GM23338 (cell line): ENCODE measurements around the gene HPDL. TPM values are rescaled to one million over a fixed set of nuclear protein-coding genes. Genes with fewer than 3 reads are reported as not detected.

Experiments used
- ATAC-seq: fragments of 200-7000 bp; cut with Tn5 transposase; 3 replicates; pipeline ENCODE4 v1.9.1; 2020
- DNase-seq: peaks from one replicate; pipeline ENCODE4 v3.0.0-alpha.2; 2015; ENCODE audit warnings: low spot score
- H2AFZ ChIP-seq: fragments of 200-600 bp; sonication (generic); 2 replicates; pipeline ENCODE4 v1.8.0; 2016; ENCODE audit warnings: antibody characterized with exemption, mild to moderate bottlenecking, moderate library complexity
- H3F3A ChIP-seq: fragments of 200-600 bp; sonication (generic); replicated peaks from 2 replicates; pipeline ENCODE4 v1.8.0; 2017; ENCODE audit warnings: antibody characterized with exemption, mixed run types, low read depth
- H3K27ac ChIP-seq: fragments of 200-600 bp; sonication (generic); 2 replicates; pipeline ENCODE4 v1.6.1; 2016; ENCODE audit warnings: low read depth
- H3K27me3 ChIP-seq: fragments of 200-600 bp; sonication (generic); 2 replicates; pipeline ENCODE4 v1.8.0; 2016; ENCODE audit warnings: mild to moderate bottlenecking, mixed run types, moderate library complexity; ENCODE audit not compliant: insufficient read depth
- H3K36me3 ChIP-seq: fragments of 200-600 bp; sonication (generic); 2 replicates; pipeline ENCODE4 v1.8.0; 2016; ENCODE audit warnings: mild to moderate bottlenecking; ENCODE audit not compliant: insufficient read depth
- H3K4me1 ChIP-seq: fragments of 200-600 bp; sonication (generic); 2 replicates; pipeline ENCODE4 v1.8.0; 2016; ENCODE audit warnings: mild to moderate bottlenecking, moderate library complexity; ENCODE audit not compliant: insufficient read depth
- H3K4me2 ChIP-seq: fragments of 200-600 bp; sonication (generic); 2 replicates; pipeline ENCODE4 v1.7.1; 2017; ENCODE audit warnings: mixed run types
- H3K4me3 ChIP-seq: fragments of 200-600 bp; sonication (generic); 2 replicates; pipeline ENCODE4 v1.6.1; 2016; ENCODE audit warnings: mixed run types
- H3K79me2 ChIP-seq: fragments of 200-600 bp; sonication (generic); replicated peaks from 2 replicates; pipeline ENCODE4 v1.8.0; 2017; ENCODE audit warnings: mild to moderate bottlenecking; ENCODE audit not compliant: insufficient read depth
- H3K9me2 ChIP-seq: fragments of 200-600 bp; sonication (generic); 2 replicates; pipeline ENCODE4 v1.8.0; 2017; ENCODE audit not compliant: insufficient read depth
- H4K20me1 ChIP-seq: fragments of 200-600 bp; sonication (generic); replicated peaks from 2 replicates; pipeline ENCODE4 v1.8.0; 2017; ENCODE audit warnings: mild to moderate bottlenecking; ENCODE audit not compliant: insufficient read depth
- H3K27ac Mint-ChIP-seq: 2 replicates; pipeline ENCODE4 v1.8.0; 2020; ENCODE audit warnings: inconsistent platforms, mild to moderate bottlenecking, moderate library complexity, mixed read lengths
- H3K27me3 Mint-ChIP-seq: 3 replicates; pipeline ENCODE4 v1.8.0; 2022; ENCODE audit warnings: low read depth, mild to moderate bottlenecking, moderate library complexity, mixed read lengths, inconsistent platforms; ENCODE audit not compliant: insufficient read depth, poor library complexity
- H3K36me3 Mint-ChIP-seq: 3 replicates; pipeline ENCODE4 v1.8.0; 2021; ENCODE audit warnings: low read depth, mild to moderate bottlenecking, inconsistent platforms, moderate library complexity, mixed read lengths
- H3K4me1 Mint-ChIP-seq: 3 replicates; pipeline ENCODE4 v1.8.0; 2020; ENCODE audit warnings: mild to moderate bottlenecking, inconsistent platforms, mixed read lengths
- H3K4me3 Mint-ChIP-seq: 3 replicates; pipeline ENCODE4 v1.8.0; 2021; ENCODE audit warnings: moderate library complexity, mild to moderate bottlenecking, inconsistent platforms, mixed read lengths
- H3K9me3 Mint-ChIP-seq: 3 replicates; pipeline ENCODE4 v1.8.0; 2020; ENCODE audit warnings: moderate library complexity, mild to moderate bottlenecking, inconsistent platforms, mixed read lengths
- CREB1 ChIP-seq: fragments of 250-450 bp; sonication (Bioruptor Pico); IDR thresholded peaks from 2 replicates; pipeline ENCODE4 v1.5.0; 2020; ENCODE audit warnings: low read depth, mild to moderate bottlenecking, moderate library complexity
- EZH2 ChIP-seq: fragments of 200-600 bp; sonication (generic); IDR thresholded peaks from one replicate; pipeline ENCODE4 v1.8.0; 2017; ENCODE audit warnings: antibody characterized with exemption, mild to moderate bottlenecking, low read depth; ENCODE audit not compliant: unreplicated experiment
- EZH2phosphoT487 ChIP-seq: fragments of 200-600 bp; sonication (generic); IDR thresholded peaks from one replicate; pipeline ENCODE4 v1.8.1; 2018; ENCODE audit warnings: antibody characterized with exemption; ENCODE audit not compliant: unreplicated experiment
- JUNB ChIP-seq: IDR thresholded peaks from one replicate; pipeline ENCODE4 v1.6.1; 2016; ENCODE audit warnings: antibody characterized with exemption; ENCODE audit not compliant: unreplicated experiment
- NANOG ChIP-seq: IDR thresholded peaks from 2 replicates; pipeline ENCODE4 v1.6.1; 2016; ENCODE audit warnings: antibody characterized with exemption, borderline replicate concordance
- POLR2AphosphoS5 ChIP-seq: IDR thresholded peaks from 2 replicates; pipeline ENCODE4 v1.6.1; 2016; ENCODE audit warnings: antibody characterized with exemption, low read depth
- STAT1 ChIP-seq: IDR thresholded peaks from one replicate; pipeline ENCODE4 v1.6.1; 2016; ENCODE audit warnings: antibody characterized with exemption; ENCODE audit not compliant: unreplicated experiment
- ZNF114 ChIP-seq: fragments of 250-450 bp; sonication (Bioruptor Pico); IDR thresholded peaks from 2 replicates; pipeline ENCODE4 v1.5.0; 2020; ENCODE audit warnings: mild to moderate bottlenecking, moderate library complexity
- ZNF331 ChIP-seq: fragments of 250-450 bp; sonication (Bioruptor Pico); IDR thresholded peaks from 2 replicates; pipeline ENCODE4 v1.5.0; 2020; ENCODE audit warnings: low read depth, mild to moderate bottlenecking, moderate library complexity
- polyA plus RNA-seq: library from polyadenylated mRNA; unstranded; fragments of >200 nt; fragmentation: Nextera tagmentation; extraction: Ambion mirVana; gene quantifications from 2 replicates; pipeline ENCODE4 v1.2.1, GENCODE V29; 2016
- total RNA-seq: library from RNA; depleted of rRNA; stranded (reverse); fragments of >200 nt; shearing (Covaris generic); gene quantifications from 2 replicates; pipeline ENCODE4 v1.2.3, GENCODE V29; 2014
- TF ChIP-seq, protein P1 (sequence below): fragments of 250-450 bp; sonication (Bioruptor Pico); IDR thresholded peaks from 2 replicates; pipeline ENCODE4 v1.5.0; 2020; ENCODE audit warnings: mild to moderate bottlenecking, moderate library complexity
- TF ChIP-seq, protein P2 (sequence below): IDR thresholded peaks from one replicate; pipeline ENCODE4 v1.6.1; 2018; ENCODE audit warnings: antibody characterized with exemption; ENCODE audit not compliant: unreplicated experiment
- TF ChIP-seq, protein P3 (sequence below): IDR thresholded peaks from 2 replicates; pipeline ENCODE4 v1.6.1; 2016; ENCODE audit warnings: antibody characterized with exemption
- TF ChIP-seq, protein P4 (sequence below), 2 experiments: fragments of 200-600 bp in 1 of 2; sonication (generic) in 1 of 2; conservative IDR thresholded peaks; 2 replicates each; pipeline versions ENCODE4 v1.5.1 to v1.6.1; 2016 to 2017; ENCODE audit warnings: antibody characterized with exemption in 2 of 2, low read depth in 2 of 2, mild to moderate bottlenecking in 2 of 2, moderate library complexity in 1 of 2

Gene HPDL
- total and polyA plus RNA-seq, 2 experiments from 2014 or later = 36.5 to 82.1 TPM

GRCh38 chr1:45291716-45292115, 35.0 kb upstream of the HPDL start:
- Mint-ChIP-seq H3K36me3 (no peaks in the 10 kb centered on the region), H3K27me3 (no peaks in the 10 kb centered on the region)

More at GRCh38 chr1:45291716-45292115, 35.0 kb upstream of the HPDL start:
- DNase-seq (no peak), ATAC-seq (no peak)
- no peak overlapping the region for H3K4me3 ChIP-seq
- H3K27me3 ChIP-seq = no peaks in the 10 kb centered on the region
- no peaks in the 10 kb centered on the region for H3K36me3 ChIP-seq
- no peaks in the 10 kb centered on the region for H4K20me1 ChIP-seq
- Mint-ChIP-seq H3K4me1 (no peaks in the 10 kb centered on the region), H3K4me3 (no peak overlapping the region), H3K9me3 (no peaks in the 10 kb centered on the region), H3K27ac (no peak overlapping the region)
- H3K9me2 ChIP-seq = no peaks in the 10 kb centered on the region
- no peak overlapping the region for H3K4me2 ChIP-seq
- no peak overlapping the region for H2AFZ ChIP-seq
- no peak overlapping the region for H3K27ac ChIP-seq
- no peaks in the 10 kb centered on the region for H3F3A ChIP-seq
- H3K79me2 ChIP-seq = no peaks in the 10 kb centered on the region
- no peaks in the 10 kb centered on the region for H3K4me1 ChIP-seq
- TF ChIP-seq POLR2AphosphoS5 (no peak), NANOG (no peak), EZH2 (no peak), EZH2phosphoT487 (no peak), JUNB (no peak), ZNF331 (no peak), STAT1 (no peak), CREB1 (no peak), ZNF114 (CRISPR knock-in tag) (no peak)
- TF ChIP-seq, protein P1, sequence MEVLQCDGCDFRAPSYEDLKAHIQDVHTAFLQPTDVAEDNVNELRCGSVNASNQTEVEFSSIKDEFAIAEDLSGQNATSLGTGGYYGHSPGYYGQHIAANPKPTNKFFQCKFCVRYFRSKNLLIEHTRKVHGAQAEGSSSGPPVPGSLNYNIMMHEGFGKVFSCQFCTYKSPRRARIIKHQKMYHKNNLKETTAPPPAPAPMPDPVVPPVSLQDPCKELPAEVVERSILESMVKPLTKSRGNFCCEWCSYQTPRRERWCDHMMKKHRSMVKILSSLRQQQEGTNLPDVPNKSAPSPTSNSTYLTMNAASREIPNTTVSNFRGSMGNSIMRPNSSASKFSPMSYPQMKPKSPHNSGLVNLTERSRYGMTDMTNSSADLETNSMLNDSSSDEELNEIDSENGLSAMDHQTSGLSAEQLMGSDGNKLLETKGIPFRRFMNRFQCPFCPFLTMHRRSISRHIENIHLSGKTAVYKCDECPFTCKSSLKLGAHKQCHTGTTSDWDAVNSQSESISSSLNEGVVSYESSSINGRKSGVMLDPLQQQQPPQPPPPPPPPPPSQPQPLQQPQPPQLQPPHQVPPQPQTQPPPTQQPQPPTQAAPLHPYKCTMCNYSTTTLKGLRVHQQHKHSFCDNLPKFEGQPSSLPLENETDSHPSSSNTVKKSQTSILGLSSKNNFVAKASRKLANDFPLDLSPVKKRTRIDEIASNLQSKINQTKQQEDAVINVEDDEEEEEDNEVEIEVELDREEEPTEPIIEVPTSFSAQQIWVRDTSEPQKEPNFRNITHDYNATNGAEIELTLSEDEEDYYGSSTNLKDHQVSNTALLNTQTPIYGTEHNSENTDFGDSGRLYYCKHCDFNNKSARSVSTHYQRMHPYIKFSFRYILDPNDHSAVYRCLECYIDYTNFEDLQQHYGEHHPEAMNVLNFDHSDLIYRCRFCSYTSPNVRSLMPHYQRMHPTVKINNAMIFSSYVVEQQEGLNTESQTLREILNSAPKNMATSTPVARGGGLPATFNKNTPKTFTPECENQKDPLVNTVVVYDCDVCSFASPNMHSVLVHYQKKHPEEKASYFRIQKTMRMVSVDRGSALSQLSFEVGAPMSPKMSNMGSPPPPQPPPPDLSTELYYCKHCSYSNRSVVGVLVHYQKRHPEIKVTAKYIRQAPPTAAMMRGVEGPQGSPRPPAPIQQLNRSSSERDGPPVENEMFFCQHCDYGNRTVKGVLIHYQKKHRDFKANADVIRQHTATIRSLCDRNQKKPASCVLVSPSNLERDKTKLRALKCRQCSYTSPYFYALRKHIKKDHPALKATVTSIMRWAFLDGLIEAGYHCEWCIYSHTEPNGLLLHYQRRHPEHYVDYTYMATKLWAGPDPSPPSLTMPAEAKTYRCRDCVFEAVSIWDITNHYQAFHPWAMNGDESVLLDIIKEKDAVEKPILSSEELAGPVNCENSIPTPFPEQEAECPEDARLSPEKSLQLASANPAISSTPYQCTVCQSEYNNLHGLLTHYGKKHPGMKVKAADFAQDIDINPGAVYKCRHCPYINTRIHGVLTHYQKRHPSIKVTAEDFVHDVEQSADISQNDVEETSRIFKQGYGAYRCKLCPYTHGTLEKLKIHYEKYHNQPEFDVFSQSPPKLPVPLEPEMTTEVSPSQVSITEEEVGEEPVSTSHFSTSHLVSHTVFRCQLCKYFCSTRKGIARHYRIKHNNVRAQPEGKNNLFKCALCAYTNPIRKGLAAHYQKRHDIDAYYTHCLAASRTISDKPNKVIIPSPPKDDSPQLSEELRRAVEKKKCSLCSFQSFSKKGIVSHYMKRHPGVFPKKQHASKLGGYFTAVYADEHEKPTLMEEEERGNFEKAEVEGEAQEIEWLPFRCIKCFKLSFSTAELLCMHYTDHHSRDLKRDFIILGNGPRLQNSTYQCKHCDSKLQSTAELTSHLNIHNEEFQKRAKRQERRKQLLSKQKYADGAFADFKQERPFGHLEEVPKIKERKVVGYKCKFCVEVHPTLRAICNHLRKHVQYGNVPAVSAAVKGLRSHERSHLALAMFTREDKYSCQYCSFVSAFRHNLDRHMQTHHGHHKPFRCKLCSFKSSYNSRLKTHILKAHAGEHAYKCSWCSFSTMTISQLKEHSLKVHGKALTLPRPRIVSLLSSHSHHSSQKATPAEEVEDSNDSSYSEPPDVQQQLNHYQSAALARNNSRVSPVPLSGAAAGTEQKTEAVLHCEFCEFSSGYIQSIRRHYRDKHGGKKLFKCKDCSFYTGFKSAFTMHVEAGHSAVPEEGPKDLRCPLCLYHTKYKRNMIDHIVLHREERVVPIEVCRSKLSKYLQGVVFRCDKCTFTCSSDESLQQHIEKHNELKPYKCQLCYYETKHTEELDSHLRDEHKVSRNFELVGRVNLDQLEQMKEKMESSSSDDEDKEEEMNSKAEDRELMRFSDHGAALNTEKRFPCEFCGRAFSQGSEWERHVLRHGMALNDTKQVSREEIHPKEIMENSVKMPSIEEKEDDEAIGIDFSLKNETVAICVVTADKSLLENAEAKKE (CRISPR knock-in tag) = no peak
- TF ChIP-seq, protein P2, sequence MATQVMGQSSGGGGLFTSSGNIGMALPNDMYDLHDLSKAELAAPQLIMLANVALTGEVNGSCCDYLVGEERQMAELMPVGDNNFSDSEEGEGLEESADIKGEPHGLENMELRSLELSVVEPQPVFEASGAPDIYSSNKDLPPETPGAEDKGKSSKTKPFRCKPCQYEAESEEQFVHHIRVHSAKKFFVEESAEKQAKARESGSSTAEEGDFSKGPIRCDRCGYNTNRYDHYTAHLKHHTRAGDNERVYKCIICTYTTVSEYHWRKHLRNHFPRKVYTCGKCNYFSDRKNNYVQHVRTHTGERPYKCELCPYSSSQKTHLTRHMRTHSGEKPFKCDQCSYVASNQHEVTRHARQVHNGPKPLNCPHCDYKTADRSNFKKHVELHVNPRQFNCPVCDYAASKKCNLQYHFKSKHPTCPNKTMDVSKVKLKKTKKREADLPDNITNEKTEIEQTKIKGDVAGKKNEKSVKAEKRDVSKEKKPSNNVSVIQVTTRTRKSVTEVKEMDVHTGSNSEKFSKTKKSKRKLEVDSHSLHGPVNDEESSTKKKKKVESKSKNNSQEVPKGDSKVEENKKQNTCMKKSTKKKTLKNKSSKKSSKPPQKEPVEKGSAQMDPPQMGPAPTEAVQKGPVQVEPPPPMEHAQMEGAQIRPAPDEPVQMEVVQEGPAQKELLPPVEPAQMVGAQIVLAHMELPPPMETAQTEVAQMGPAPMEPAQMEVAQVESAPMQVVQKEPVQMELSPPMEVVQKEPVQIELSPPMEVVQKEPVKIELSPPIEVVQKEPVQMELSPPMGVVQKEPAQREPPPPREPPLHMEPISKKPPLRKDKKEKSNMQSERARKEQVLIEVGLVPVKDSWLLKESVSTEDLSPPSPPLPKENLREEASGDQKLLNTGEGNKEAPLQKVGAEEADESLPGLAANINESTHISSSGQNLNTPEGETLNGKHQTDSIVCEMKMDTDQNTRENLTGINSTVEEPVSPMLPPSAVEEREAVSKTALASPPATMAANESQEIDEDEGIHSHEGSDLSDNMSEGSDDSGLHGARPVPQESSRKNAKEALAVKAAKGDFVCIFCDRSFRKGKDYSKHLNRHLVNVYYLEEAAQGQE = no peak
- TF ChIP-seq, protein P3, sequence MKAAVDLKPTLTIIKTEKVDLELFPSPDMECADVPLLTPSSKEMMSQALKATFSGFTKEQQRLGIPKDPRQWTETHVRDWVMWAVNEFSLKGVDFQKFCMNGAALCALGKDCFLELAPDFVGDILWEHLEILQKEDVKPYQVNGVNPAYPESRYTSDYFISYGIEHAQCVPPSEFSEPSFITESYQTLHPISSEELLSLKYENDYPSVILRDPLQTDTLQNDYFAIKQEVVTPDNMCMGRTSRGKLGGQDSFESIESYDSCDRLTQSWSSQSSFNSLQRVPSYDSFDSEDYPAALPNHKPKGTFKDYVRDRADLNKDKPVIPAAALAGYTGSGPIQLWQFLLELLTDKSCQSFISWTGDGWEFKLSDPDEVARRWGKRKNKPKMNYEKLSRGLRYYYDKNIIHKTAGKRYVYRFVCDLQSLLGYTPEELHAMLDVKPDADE = no peak
- TF ChIP-seq, protein P4, sequence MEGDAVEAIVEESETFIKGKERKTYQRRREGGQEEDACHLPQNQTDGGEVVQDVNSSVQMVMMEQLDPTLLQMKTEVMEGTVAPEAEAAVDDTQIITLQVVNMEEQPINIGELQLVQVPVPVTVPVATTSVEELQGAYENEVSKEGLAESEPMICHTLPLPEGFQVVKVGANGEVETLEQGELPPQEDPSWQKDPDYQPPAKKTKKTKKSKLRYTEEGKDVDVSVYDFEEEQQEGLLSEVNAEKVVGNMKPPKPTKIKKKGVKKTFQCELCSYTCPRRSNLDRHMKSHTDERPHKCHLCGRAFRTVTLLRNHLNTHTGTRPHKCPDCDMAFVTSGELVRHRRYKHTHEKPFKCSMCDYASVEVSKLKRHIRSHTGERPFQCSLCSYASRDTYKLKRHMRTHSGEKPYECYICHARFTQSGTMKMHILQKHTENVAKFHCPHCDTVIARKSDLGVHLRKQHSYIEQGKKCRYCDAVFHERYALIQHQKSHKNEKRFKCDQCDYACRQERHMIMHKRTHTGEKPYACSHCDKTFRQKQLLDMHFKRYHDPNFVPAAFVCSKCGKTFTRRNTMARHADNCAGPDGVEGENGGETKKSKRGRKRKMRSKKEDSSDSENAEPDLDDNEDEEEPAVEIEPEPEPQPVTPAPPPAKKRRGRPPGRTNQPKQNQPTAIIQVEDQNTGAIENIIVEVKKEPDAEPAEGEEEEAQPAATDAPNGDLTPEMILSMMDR (conservative IDR thresholded peaks at IDR 0.05; ENCODE audit: low read depth in 2 of 2) = no peak
